HG02840 (cell line): ENCODE measurements around the gene SLC24A4.
"Not testable (repeated sequence)": the region's sequence is repeated elsewhere in the genome, so short reads cannot be mapped to it uniquely, and the experiment has no call there.

Source experiments
- ATAC-seq: cut with Tn5 transposase; IDR thresholded peaks from one replicate; pipeline ENCODE4 v1.9.1; 2021; ENCODE audit warnings: mild to moderate bottlenecking, moderate library complexity, moderate number of reproducible peaks; ENCODE audit not compliant: unreplicated experiment, low FRiP score

Gene SLC24A4

DNA sequence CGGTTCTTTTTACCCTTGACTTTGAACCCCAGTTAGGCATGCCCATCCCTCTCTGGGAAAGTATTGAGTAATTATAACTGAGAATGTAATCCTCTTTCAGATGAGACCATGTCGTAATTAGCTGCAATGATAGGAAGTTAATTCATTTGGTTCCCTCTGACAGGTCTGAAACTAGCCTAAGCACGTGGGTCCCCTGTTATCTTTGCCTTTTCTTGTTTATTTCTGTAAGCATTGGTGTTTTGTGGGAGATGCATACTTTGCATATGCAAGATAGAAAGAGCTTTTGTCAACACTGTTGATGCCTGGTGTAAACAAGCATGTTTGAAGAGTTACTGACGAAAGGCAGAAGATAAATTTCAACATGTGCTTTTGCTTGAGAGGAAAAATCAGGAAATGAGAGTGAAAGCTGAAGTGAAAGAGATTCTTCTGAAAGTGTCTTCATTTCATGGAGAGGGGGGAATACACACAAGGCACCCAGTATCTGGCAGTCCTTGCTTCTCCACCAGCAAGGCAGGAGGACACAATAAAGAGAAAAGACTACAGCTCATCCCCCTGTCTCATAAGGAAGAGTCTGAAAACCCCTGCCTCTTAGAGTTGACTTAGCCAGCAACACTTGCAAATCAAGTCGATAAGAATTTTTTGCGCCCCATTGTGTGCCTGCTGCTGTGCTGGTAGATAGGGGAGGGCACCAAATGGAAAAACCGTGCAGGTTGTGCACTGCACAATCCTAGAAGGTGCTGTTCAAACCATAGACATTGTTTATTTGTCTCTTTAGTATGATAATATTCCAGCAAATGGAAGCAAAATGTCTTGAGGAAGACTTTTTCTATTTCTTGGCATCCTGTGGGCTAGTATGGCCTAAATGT is 77.8 kb downstream of the SLC24A4 start:
- no peak for ATAC-seq

DNA sequence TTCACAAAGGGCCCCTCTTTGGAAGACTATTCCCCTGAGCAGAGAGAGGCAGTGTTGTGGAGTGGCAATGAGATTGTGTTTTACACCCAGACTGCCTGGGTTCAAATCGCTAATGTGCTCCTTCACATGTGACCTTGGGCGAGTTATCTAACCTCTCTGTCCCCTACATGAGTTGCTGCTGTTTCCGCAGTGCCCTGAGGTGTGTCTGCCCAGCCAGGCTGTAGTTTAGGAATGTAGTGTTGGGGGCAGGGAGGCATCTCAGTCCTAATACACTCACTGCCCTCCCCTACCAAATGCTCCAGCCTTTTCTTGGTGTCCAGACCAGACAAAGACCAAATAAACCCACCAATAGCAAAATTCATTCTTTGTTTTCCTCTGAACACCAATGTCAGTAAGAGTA is 78.6 kb downstream of the SLC24A4 start:
- no peak for ATAC-seq

DNA sequence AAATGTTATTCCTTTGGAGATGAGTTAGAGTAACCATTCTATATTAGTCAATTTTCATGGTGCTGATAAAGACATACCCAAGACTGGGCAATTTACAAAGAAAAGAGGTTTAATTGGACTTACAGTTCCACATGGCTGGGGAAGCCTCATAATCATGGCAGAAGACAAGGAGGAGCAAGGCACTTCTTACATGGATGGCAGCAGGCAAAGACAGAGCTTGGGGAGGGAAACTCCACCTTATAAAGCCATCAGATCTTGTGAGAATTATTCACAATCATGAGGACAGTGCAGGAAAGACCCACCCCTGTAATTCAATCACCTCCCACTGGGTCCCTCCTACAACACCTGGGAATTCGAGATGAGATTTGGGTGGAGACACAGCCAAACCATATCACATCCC is 79.5 kb downstream of the SLC24A4 start:
- not testable (repeated sequence) for ATAC-seq

DNA sequence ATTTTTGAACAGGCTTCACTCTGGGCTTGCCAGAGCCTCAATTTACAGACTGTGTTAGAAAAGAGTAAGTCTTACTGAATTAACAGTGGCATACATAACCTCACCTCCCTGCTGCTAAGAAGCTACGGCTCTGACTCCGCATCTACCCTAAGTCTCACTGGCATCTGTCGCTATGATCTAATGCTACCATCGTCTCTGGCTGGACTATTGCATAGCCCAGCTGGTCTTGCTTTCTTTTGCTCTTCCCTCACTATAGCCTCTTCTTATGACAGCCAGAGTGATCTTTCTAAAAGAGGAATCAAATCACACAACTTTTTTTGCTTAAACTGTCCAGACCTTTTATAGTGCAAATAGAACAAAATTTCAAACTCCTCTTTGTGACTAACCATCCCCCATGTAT is 81.1 kb downstream of the SLC24A4 start:
- no peak for ATAC-seq

DNA sequence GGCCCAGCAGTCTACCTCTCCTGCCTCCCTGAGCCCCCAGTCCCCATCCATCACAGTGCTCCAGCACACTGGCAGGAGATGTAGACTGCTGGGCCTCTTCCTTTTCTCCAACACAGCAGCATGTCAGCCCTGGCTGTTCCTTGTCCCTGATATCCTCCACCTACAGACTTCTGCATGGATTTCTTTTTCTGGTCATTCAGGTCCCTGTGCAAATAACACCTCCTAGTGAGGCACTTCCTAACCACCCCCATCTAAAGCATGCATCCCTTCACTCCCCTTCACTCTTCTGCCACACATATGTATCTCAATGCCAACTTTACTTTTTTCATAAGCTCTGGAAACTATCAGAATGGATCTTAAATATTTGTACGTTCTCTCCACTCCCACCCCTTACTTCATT is 81.5 kb downstream of the SLC24A4 start:
- ATAC-seq, result no peak

DNA sequence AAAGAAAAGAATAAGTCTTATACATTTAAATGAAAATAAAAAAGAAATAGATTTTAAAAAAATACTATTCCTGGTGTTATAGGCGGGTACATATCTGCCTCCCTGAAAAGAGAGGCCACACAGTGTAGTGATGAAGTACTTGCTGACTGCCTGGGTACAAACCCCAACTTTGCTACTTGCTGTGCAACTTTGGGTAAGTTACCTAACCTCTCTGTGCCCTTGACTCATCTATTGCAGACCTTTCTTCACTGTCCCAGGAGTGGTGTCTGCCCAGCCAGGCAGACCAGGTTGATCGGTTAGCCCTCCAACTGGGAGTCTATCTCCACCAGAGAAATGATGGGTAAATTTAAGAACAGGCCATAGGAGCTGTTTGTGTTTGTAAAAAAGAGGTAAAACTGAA is 82.0 kb downstream of the SLC24A4 start:
- ATAC-seq, result no peak

DNA sequence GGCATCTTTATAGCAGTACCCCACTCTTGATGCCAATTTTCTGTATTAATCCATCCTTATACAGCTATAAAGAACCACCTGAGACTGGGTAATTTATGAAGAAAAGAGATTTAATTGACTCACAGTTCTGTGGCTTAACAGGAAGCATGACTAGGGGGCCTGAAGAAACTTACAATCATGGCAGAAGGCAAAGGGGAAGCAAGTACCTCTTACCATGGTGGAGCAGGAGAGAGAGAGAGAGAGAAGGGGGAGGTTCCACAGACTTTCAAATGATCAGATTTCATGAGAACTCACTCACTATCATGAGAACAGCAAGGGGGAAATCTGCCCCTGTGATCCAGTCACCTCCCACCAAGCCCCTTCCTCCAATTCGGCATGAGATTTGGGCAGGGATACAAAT is 84.4 kb downstream of the SLC24A4 start:
- no peak for ATAC-seq

DNA sequence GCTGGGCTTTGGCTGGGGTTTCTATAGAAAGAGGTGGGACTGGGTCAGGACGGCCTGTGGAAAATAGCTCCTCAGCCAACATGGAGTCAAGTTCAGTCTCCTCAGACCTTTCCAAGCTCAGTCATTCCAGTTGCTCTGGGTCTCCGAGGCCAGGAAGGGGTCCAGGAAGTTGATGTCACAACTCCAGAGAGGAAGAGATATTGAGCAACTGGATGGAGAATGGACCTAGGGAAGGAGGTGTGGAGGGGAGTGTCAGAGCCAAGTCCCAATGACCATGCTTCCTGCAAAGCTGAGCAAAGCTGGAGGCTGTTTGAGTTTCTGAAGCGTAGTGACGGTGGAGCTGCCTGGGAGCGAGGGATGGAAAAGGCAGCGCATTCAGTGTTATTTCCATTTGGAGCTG is 86.1 kb downstream of the SLC24A4 start:
- no peak for ATAC-seq

DNA sequence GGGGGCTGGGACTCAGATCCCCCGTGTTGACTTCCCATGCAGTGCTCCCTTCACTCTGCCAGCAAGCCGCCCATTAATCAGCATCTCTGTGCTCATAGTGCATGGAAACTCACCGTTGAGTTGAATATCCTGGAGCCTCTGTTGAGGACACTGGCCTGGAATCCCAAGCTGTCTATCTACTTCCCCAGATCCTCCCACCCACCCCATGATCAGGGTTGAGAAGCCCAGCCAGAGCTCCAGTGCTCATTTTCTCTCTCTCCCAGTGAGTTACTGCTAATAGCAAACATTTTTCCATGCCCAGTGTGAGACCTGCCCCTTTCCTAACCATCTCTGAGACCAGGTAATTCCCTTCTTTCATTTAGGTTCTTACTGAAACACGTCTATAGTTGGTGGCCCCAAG is 88.2 kb downstream of the SLC24A4 start:
- ATAC-seq, result no peak

DNA sequence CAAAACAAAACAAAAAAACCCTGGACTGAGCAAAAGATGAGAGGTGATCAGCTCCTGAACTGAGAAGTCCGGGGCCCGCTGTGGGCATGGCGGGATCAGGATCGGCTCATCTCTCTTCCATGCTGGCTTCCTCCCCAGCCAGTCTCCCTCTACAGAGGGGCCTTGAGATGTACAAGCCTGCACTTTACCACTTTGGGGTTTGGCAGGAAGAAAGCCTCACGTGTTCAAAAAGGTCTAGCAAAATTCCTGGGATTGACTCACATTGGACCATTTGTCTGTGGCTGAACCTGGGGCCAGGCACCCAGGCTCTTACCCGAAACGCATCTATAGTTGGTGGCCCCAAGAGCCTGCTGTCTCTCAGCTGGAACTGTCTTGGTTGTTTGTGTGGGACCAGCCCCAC is 89.0 kb downstream of the SLC24A4 start:
- ATAC-seq, result no peak

DNA sequence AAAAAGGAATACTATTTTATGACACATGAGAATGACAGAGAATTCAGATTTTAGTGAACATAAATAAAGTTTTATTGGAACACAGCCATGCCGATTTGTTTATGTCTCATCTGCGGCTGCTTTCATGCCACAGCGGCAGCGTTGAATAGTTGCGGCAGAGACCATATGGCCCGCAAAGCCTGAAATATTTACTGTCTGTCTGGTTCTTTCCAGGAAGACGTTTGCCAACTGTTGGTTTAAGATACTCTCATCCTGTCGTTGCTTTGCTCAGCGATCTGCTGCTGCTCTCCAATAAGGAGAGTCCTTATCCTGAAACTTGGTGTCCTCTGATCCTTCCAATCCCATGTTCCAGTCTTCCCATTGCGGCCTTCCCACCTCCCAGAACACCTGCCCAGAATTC is 89.9 kb downstream of the SLC24A4 start:
- ATAC-seq, result no peak

DNA sequence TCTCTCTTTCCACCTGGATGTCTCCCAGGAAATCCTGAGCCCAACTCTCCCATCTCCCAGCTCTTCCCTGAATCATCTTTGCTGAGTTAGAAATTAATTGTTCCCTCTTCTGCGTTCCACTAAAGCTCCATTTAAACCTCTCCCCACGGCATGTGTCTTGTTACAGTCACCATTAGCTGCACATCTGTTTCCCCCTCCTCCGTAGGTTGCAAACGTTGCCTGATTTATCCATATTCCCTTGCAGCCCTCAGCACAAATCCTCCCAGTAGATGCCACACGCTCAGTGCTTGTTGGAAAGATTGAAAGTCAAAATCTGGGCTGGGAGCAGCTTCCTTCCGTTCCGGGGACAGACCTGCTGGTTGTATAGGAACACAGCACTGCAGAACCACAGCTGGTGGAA is 90.4 kb downstream of the SLC24A4 start:
- ATAC-seq, result no peak

DNA sequence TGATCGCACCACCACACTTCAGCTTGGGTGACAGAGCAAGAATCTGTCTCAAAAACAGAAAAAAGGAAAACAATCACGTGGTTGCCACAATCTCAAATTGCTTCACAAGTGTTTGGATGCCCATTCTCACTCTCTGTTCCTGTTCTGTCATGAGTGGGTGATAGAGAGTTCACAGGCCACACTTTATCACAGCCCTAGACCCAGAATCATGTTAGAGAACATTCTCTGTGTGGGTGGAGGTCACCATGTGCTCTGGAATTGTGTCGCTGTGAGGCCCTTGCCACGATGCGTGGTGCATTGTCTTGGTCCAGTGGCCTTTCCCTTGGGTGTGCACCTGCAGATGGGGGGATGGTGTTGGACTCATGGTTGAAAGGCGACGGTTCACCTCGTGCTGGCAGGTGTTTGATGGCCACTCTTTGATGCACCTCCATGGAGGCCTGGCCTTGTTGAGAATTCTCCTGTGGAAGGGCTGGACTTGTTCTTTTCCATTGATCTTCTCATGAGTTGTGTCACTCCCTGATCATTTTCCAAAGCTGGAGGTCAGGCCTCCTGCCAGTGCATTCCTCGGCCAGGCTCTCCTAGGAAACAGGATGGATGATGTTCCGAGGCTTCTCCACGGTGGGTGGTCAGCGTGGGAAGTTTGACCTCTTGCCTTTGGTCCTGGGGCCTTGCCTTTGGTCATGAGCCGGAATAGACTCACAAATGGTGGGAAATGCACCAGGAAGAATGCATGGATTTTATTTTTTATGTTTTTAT is 91.9 kb downstream of the SLC24A4 start:
- no peak for ATAC-seq

DNA sequence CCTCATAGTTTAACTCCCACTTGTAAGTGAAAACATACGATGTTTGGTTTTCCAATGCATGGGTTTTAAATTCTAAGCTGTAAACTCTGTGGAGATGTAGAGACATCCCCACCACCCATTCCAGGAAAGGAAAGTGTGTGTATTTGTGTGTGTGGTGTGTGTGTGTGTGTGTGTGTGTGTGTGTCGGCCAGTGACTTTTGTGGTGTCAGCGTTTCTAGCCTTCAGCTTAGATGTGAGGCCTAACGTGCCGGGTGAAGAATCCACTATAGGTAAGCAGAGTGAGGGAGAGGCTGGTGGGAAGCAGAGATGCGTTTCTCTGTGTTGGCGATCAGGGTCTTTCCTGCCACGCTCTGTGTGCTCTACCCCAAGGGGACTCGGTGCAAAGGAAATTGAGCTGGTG is 93.0 kb downstream of the SLC24A4 start:
- ATAC-seq, result no peak

DNA sequence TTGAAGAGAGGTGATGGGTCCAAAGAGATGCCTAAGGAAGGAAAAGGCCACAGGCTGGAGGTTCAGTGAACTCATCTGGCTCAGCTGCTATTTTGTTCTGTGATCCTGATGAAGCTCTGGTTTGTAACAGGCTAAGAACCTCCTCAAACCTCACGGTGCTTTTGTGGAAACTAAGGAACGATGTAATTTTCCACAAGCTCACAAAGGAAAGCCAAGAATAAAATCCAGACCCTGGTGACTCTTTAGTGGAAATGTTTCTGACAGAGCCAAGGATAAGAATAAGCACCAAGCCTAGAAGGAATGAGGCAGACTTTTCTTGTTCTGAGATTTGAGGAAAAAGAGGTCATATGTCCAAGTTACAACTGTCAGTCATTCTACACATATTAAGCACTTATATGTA is 93.6 kb downstream of the SLC24A4 start:
- ATAC-seq, result no peak

DNA sequence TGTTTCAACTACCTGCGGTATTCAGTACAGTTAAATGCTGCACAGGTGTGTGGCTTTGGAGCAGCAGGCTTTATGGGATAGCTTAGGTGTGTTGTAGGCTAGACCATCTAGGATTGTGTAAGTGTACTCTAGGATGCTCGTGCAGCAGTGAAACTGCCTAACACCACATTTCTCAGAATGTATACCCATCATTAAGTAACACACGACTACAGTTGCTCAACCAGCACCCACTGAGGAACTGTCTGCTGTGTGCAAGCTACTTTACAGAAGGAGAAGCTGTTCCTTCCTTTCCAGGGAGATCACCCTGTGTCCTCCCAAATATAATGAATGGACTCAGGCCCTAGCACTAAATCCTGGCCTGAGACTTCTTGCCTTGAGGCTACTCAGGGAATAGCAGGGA is 94.8 kb downstream of the SLC24A4 start:
- no peak for ATAC-seq

DNA sequence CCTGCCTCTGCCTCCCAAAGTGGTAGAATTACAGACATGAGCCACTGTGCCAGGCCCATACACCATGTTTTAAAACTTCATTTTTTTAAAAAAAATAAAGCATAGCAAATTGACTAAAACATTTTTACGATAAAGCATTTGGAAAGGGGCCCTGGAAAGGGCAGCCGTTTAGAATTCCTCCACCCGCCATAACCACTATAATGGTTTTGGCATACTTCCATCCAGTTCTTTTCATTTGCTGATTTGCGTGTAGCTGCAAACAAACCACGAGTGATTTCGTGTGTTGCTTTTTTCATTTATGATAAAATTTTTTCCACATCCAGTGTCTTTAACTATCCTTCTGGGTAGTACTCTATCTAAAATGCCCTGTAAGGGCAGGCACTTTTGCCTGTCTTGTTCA is 98.8 kb downstream of the SLC24A4 start:
- ATAC-seq, result no peak

DNA sequence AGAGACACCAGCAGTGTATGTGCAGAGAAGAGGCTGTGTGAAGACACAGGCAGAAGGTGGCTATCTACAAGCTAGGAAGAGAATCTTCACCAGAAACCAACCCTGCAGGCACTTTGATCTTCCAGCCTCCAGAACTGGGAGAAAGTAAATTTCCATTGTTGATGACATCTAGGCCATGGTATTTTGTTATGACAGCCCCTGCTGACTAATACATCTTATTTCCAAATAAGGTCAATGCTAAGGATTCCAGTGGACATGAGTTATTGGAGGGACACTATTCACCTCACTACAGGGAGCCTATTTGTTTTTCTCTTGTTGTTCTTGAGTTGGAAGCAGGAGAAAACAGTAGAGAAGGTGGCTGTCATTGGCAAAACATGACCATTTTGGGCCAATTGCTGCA is 102.1 kb downstream of the SLC24A4 start:
- no peak for ATAC-seq

DNA sequence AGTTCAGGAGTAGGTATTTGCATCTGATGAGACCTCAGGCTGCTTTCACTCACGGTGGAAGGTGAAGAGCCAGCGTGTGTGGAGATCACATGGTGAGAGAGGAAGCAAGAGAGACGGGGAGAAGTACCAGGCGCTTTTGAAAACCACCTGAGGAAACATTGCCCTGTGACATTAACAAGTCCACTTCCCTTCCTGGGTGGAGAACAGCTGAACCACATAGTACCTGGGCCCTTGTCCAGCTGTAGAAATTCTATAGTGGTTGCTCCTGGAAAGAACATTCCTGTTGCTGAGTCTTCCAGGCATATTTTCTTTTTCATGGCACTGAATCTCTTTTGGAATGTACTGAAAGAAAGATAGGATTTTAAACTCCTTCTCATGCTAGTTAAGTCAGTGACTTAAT is 103.3 kb downstream of the SLC24A4 start:
- ATAC-seq, result no peak

DNA sequence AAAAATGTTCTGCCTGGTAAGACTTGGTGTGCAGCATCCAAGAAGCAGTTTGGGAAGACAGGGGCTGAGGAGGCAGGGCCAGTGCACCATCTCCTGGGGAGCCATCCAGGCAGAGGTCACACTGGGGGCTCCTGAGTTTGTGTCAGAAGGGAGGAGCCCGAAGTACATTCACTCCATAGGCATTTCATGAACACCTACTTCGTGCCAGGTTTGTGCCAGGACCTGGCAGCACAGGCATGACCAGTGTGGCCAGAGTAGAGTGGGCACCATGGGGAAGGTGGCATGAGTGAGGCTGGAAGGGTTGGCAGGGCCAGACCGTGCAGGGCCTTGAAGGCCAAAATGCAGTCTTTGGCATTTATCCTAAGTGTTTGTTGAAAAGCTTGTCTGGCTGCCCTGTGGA is 104.1 kb downstream of the SLC24A4 start:
- ATAC-seq, result no peak

DNA sequence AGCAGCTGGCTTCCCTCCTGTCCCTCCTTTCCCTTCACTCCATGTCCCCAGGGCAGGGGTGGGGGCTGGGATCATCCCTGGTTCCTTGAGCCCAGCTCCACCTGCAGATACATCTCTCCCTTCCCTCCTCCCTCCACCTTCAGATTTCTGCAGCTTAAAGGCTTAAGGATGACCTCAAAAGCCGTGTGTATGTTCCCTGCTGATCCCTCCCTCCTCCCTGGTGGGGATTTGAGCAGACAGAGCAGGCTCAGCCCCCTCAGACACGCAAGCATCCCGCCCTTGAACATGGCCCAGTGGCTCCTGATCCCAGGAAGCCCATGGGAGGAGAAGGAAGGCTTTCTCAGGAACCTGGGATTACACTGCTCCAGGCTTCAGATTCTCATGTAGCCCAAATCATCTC is 107.7 kb downstream of the SLC24A4 start:
- ATAC-seq, result no peak

DNA sequence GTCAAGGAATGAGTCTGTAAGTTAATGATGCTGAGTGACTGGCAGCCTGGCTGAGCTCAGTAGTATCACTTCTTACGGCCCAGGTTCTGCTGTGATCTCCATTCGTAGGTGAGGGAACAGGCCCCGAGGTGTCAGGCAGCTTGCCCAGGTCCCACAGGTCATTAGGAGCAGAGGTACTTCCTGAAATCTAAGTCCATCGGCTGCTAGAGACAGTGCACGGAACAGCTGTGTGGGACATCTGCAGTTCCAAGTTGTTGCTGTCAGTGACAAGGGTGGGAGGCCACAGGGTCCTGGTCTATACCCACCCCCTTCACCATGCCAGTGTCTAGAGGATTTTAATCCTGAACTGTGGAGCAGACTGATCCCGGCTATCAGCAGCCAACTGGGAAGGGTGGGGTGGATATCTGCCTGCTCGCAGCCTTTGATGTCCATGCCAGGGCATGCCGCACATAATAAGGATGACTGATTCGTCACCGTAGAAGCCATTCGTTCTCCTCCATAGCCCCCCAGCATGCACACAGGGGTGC is 108.3 kb downstream of the SLC24A4 start:
- no peak for ATAC-seq
